Measurements from ENCODE around the gene DUSP2.

Gene DUSP2

GRCh38 chr2:96117701-96118588 lies 27.3 kb downstream of the DUSP2 start:
- TF ChIP-seq SIN3A (IDR thresholded peaks at IDR 0.05; ENCODE audit: borderline replicate concordance, insufficient read depth, low read length) (no peak), TAF1 (IDR thresholded peaks at IDR 0.05; ENCODE audit: borderline replicate concordance, insufficient read depth, low read length) (no peak), FOXP2 (optimal IDR thresholded peaks at IDR 0.05; ENCODE audit: borderline replicate concordance, extremely low read depth, extremely low read length, insufficient read depth) (no peak), POLR2AphosphoS5 (IDR thresholded peaks at IDR 0.05; ENCODE audit: low read depth, low read length) (no peak)
- TF ChIP-seq, protein P1, sequence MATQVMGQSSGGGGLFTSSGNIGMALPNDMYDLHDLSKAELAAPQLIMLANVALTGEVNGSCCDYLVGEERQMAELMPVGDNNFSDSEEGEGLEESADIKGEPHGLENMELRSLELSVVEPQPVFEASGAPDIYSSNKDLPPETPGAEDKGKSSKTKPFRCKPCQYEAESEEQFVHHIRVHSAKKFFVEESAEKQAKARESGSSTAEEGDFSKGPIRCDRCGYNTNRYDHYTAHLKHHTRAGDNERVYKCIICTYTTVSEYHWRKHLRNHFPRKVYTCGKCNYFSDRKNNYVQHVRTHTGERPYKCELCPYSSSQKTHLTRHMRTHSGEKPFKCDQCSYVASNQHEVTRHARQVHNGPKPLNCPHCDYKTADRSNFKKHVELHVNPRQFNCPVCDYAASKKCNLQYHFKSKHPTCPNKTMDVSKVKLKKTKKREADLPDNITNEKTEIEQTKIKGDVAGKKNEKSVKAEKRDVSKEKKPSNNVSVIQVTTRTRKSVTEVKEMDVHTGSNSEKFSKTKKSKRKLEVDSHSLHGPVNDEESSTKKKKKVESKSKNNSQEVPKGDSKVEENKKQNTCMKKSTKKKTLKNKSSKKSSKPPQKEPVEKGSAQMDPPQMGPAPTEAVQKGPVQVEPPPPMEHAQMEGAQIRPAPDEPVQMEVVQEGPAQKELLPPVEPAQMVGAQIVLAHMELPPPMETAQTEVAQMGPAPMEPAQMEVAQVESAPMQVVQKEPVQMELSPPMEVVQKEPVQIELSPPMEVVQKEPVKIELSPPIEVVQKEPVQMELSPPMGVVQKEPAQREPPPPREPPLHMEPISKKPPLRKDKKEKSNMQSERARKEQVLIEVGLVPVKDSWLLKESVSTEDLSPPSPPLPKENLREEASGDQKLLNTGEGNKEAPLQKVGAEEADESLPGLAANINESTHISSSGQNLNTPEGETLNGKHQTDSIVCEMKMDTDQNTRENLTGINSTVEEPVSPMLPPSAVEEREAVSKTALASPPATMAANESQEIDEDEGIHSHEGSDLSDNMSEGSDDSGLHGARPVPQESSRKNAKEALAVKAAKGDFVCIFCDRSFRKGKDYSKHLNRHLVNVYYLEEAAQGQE (IDR thresholded peaks at IDR 0.05; ENCODE audit: insufficient read depth in 1 of 2, low read depth in 2 of 2, low read length in 2 of 2) = no peak

DNA sequence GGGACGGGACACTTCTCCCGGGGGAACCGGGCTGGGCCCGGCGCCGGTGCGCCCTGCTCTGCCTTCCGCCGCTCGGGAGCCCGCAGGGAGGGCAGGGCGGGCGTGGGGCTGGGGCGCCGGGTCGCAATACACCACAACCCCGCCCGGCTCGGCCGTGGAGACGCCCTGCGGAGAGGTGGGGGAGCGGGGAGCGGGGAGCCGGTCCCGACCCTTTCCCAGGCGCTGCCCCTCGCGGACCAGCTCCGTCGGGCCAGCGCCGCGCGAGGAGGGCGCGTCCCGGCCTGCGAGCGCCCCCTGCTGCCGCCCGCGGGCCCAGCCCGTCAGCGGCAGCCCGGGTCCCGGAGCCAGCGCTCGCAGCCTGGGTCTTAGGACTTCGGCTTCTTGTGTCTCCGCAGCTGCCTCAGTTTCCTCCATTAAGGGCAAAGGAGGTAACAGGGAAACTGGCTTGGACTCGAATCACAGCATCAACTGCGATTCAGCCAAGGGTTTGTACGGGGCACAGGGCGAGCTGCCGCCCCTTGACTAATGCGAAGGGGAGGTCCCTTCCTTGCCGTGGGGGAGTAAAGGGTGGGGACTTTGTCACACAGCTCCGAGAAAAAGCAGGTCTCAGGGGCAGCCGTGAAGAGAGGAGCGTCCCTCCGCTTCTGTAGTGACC lies 28.2 kb downstream of the DUSP2 start:
- TF ChIP-seq TAF1 (IDR thresholded peaks at IDR 0.05; ENCODE audit: borderline replicate concordance, insufficient read depth, low read length) (no peak), FOXP2 (optimal IDR thresholded peaks at IDR 0.05; ENCODE audit: borderline replicate concordance, extremely low read depth, extremely low read length, insufficient read depth) (peak; percentile 43), SIN3A (IDR thresholded peaks at IDR 0.05; ENCODE audit: borderline replicate concordance, insufficient read depth, low read length) (no peak)

DNA sequence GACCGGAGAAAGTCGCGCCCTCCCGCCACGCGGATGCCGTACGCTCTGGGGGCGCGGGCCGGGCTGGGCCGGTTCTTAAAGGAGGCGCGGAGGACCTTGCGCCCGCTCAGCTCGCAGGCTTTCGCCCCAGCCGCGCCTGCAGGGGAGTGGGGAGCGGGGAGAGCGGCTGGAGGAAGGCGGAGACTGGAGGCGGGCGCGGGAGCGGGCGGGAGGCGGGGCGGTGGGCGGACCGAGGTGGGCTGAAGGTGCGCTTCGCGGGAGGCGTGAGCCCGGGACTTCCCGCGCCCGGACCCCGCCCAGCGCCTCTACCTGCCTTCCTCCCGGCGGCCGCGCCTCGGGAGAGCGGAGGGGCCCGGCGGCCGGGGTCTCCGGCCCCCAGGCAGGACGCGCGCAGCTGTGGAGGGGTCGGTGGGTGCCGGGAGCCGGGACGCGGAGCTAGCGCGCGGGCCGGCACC lies 28.8 kb downstream of the DUSP2 start, which contains the start of gene ADRA2B:
Gene ADRA2B (minus strand): TSS at position 148 of the 455 bp plus-strand sequence. CDS start 422 bp downstream, outside the sequence.
- TF ChIP-seq POLR2AphosphoS5 (IDR thresholded peaks at IDR 0.05; ENCODE audit: low read depth, low read length) = no peak
- no peak for TF ChIP-seq FOXP2 (optimal IDR thresholded peaks at IDR 0.05; ENCODE audit: borderline replicate concordance, extremely low read depth, extremely low read length, insufficient read depth)
- no peak for TF ChIP-seq SIN3A (IDR thresholded peaks at IDR 0.05; ENCODE audit: borderline replicate concordance, insufficient read depth, low read length)
- TF ChIP-seq, protein P1 (IDR thresholded peaks at IDR 0.05; ENCODE audit: insufficient read depth in 1 of 2, low read depth in 2 of 2, low read length in 2 of 2) = no peak
- no peak for TF ChIP-seq TAF1 (IDR thresholded peaks at IDR 0.05; ENCODE audit: borderline replicate concordance, insufficient read depth, low read length)

DNA sequence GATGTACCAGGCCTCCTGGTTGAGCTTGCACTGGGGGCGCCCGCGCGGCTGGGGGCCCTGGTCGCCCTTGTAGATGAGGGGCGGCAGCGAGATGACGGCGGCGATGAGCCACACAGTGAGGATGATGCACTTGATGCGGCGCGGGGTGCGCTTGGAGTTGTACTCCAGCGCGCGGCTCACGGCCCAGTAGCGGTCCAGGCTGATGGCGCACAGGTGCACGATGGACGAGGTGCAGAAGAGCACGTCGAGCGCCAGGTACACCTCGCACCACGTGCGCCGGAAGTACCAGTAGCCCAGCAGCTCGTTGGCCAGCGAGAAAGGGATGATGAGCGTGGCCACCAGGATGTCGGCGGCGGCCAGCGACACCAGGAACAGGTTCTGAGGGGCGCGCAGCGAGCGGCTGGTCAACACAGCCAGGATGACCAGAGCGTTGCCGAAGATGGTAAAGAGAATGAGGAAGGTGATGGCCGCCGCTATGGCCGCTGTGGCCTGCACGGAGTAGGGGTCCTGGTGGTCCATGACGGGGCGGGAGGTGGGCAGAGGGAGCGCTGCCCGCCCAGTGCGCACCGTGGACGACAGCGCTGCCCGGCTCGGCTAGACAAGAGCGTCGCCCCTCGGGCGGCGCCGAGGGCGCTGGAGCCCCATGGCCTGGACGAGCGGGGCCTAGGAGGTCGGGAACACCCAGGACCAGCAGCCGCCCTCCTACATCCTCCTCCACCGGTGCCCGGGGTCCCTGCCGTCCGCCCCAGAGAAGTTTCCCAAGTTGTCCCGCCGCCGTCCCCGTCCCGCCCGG lies 29.4 kb downstream of the DUSP2 start:
- TF ChIP-seq FOXP2 (optimal IDR thresholded peaks at IDR 0.05; ENCODE audit: borderline replicate concordance, extremely low read depth, extremely low read length, insufficient read depth) = no peak
- no peak for TF ChIP-seq TAF1 (IDR thresholded peaks at IDR 0.05; ENCODE audit: borderline replicate concordance, insufficient read depth, low read length)
- no peak for TF ChIP-seq SIN3A (IDR thresholded peaks at IDR 0.05; ENCODE audit: borderline replicate concordance, insufficient read depth, low read length)
- TF ChIP-seq POLR2AphosphoS5 (IDR thresholded peaks at IDR 0.05; ENCODE audit: low read depth, low read length) = no peak
- TF ChIP-seq, protein P1 (IDR thresholded peaks at IDR 0.05; ENCODE audit: insufficient read depth in 1 of 2, low read depth in 2 of 2, low read length in 2 of 2) = no peak
